Left lobe of liver (tissue), 2 donors: ENCODE data around the gene ROCK2. TPM values are rescaled to one million over a fixed set of nuclear protein-coding genes. Genes with fewer than 3 reads are reported as not detected.

Experiments
- ATAC-seq: fragments of 200-7000 bp; cut with Tn5 transposase; one replicate; pipeline ENCODE4 v1.9.1; 2020; ENCODE audit warnings: mild to moderate bottlenecking, moderate library complexity
- DNase-seq: peaks from one replicate; pipeline ENCODE4 v3.0.0-alpha.2; 2020; ENCODE audit warnings: low spot score
- total RNA-seq: library from RNA; stranded (reverse); gene quantifications from one replicate; pipeline ENCODE4 v1.2.1, GENCODE V29; 2021
- donor health status: DM: no; HTN: no; CAD: no; lungs with moderate emphysema.
- donor health status: DM: no; HTN: yes; CAD: no.

Gene ROCK2
- total RNA-seq, 1 donor from 2014 or later: 12.0 TPM

- ATAC-seq (no peak), DNase-seq (no peak)
Measured at GRCh38 chr2:11367170-11367730, 22.8 kb upstream of the ROCK2 start.

GRCh38 chr2:11366326-11366741, 21.9 kb upstream of the ROCK2 start:
- DNase-seq: peak; percentile 83
- ATAC-seq: peak; percentile 64

GRCh38 chr2:11365096-11365879, 20.9 kb upstream of the ROCK2 start:
- no peak for ATAC-seq
- DNase-seq: peak; percentile 30

- peak; percentile 27 for DNase-seq
- no peak for ATAC-seq
Measured at GRCh38 chr2:11364565-11364887, 20.1 kb upstream of the ROCK2 start.

GRCh38 chr2:11363868-11364564, 19.6 kb upstream of the ROCK2 start:
- ATAC-seq: no peak
- no peak for DNase-seq

GRCh38 chr2:11359865-11360264, 15.4 kb upstream of the ROCK2 start:
- DNase-seq: peak; percentile 24
- ATAC-seq: no peak

GRCh38 chr2:11357428-11357972, 13.1 kb upstream of the ROCK2 start:
- ATAC-seq (peak; percentile 92), DNase-seq (peak; percentile 93)

GRCh38 chr2:11356764-11357163, 12.3 kb upstream of the ROCK2 start:
- peak; percentile 33 for DNase-seq
- no peak for ATAC-seq

GRCh38 chr2:11355194-11356053, 11.0 kb upstream of the ROCK2 start:
- ATAC-seq (no peak), DNase-seq (peak; percentile 27)

GRCh38 chr2:11354363-11355154, 10.1 kb upstream of the ROCK2 start:
- ATAC-seq (no peak), DNase-seq (no peak)

- peak; percentile 81 for DNase-seq
- ATAC-seq: peak; percentile 83
Measured at GRCh38 chr2:11352781-11353537, 8.5 kb upstream of the ROCK2 start.

- DNase-seq (peak; percentile 72), ATAC-seq (peak; percentile 23)
Measured at GRCh38 chr2:11348209-11348749, 3.8 kb upstream of the ROCK2 start.

- DNase-seq (no peak), ATAC-seq (no peak)
Measured at GRCh38 chr2:11347403-11347959, 3.0 kb upstream of the ROCK2 start.

- DNase-seq: no peak
- ATAC-seq: no peak
Measured at GRCh38 chr2:11346023-11346482, 1.6 kb upstream of the ROCK2 start.

GRCh38 chr2:11344956-11345677, 681 bp upstream of the ROCK2 start:
- peak; percentile 81 for DNase-seq
- peak; percentile 35 for ATAC-seq

- peak; percentile 70 for DNase-seq
- ATAC-seq: peak; percentile 51
Measured at GRCh38 chr2:11343650-11344341, 640 bp downstream of the ROCK2 start.

GRCh38 chr2:11343368-11343649, 1.1 kb downstream of the ROCK2 start:
- DNase-seq (no peak), ATAC-seq (peak; percentile 3)
